ENCODE data around the gene ATG2A. TPM values are rescaled to one million over a fixed set of nuclear protein-coding genes. Genes with fewer than 3 reads are reported as not detected.

The ATG2A gene
- total RNA-seq, 6 donors from 2014 or later, result 24.6 to 59.2 (median 33.3) TPM

- 93 to 94% methylated on average over 7 to 19 of the region's 19 CpGs for whole genome bisulfite sequencing, 2 donors
- Histone ChIP-seq H3K4me3 (no peak overlapping the region), H3K4me1 (peaks cover 8 to 17% (median 11%) of the 10 kb centered on the region in 4 donors), H3K36me3 (peaks cover 23 to 79% (median 61%) of the 10 kb centered on the region in 4 donors), H3K27me3 (no peaks in the 10 kb centered on the region), H3K9me3 (no peaks in the 10 kb centered on the region), H3K27ac (no peak overlapping the region)
- ATAC-seq (ENCODE audit: low FRiP score in 2 of 2) (no peak), DNase-seq (peak; percentile 18 to 65)
- TF ChIP-seq CTCF (IDR thresholded peaks at IDR 0.05) (no peak), POLR2A (IDR thresholded peaks at IDR 0.05) (no peak), EP300 (IDR thresholded peaks at IDR 0.05) (no peak), POLR2AphosphoS5 (IDR thresholded peaks at IDR 0.05) (no peak)
Observed at GRCh38 chr11:64897381-64898075, 19.5 kb downstream of the ATG2A start.

GRCh38 chr11:64896448-64897022 lies 20.5 kb downstream of the ATG2A start:
- DNase-seq (peak in 1 of 2 donors; percentile 56), ATAC-seq (ENCODE audit: low FRiP score in 2 of 2) (no peak)
- Histone ChIP-seq H3K27me3 (no peaks in the 10 kb centered on the region), H3K9me3 (no peaks in the 10 kb centered on the region), H3K27ac (no peak overlapping the region), H3K4me1 (peaks cover 8 to 17% (median 11%) of the 10 kb centered on the region in 4 donors), H3K4me3 (no peak overlapping the region), H3K36me3 (peaks cover 14 to 69% (median 51%) of the 10 kb centered on the region in 4 donors)
- no peak for TF ChIP-seq CTCF (IDR thresholded peaks at IDR 0.05)
- TF ChIP-seq EP300 (IDR thresholded peaks at IDR 0.05), result no peak
- no peak for TF ChIP-seq POLR2A (IDR thresholded peaks at IDR 0.05)
- TF ChIP-seq POLR2AphosphoS5 (IDR thresholded peaks at IDR 0.05), result no peak
- 92 to 100% methylated on average over 1 to 11 of the region's 14 CpGs for WGBS, 2 donors

GRCh38 chr11:64894812-64895452 lies 22.1 kb downstream of the ATG2A start:
- H3K4me1 ChIP-seq, result peaks cover 8 to 17% (median 11%) of the 10 kb centered on the region in 4 donors
- H3K27ac ChIP-seq, result no peak overlapping the region
- H3K4me3 ChIP-seq, result no peak overlapping the region
- no peaks in the 10 kb centered on the region for H3K27me3 ChIP-seq
- H3K9me3 ChIP-seq, result no peaks in the 10 kb centered on the region
- 85% methylated on average over 32 of the region's 39 CpGs; no CpG with 5 or more reads in 1 of the 2 donors for WGBS, 2 donors
- ATAC-seq (ENCODE audit: low FRiP score in 2 of 2), result no peak
- peak in 1 of 2 donors; percentile 76 for DNase-seq
- TF ChIP-seq POLR2A (IDR thresholded peaks at IDR 0.05), result no peak
- TF ChIP-seq CTCF (IDR thresholded peaks at IDR 0.05), result no peak
- no peak for TF ChIP-seq POLR2AphosphoS5 (IDR thresholded peaks at IDR 0.05)
- no peak for TF ChIP-seq EP300 (IDR thresholded peaks at IDR 0.05)
- peaks cover 13 to 53% (median 38%) of the 10 kb centered on the region in 4 donors for H3K36me3 ChIP-seq

GRCh38 chr11:64894070-64894811 lies 22.8 kb downstream of the ATG2A start:
- peaks cover 11 to 47% (median 34%) of the 10 kb centered on the region in 4 donors for H3K36me3 ChIP-seq
- 43 to 56% methylated on average over 12 of the region's 14 CpGs for WGBS, 2 donors
- H3K27me3 ChIP-seq, result no peaks in the 10 kb centered on the region
- no peak overlapping the region for H3K4me3 ChIP-seq
- no peaks in the 10 kb centered on the region for H3K9me3 ChIP-seq
- DNase-seq, result peak; percentile 87
- peak overlapping the region in 1 of 4 donors; percentile 7 for H3K27ac ChIP-seq
- peaks cover 8 to 17% (median 11%) of the 10 kb centered on the region in 4 donors for H3K4me1 ChIP-seq
- peak; percentile 82 to 86 for ATAC-seq (ENCODE audit: low FRiP score in 2 of 2)
- TF ChIP-seq POLR2AphosphoS5 (IDR thresholded peaks at IDR 0.05), result no peak
- TF ChIP-seq EP300 (IDR thresholded peaks at IDR 0.05), result no peak
- peak; percentile 90 to 95 (median 93) for TF ChIP-seq CTCF (IDR thresholded peaks at IDR 0.05)
- no peak for TF ChIP-seq POLR2A (IDR thresholded peaks at IDR 0.05)
